ENCODE results near the gene FSD1L. TPM values are rescaled to one million over a fixed set of nuclear protein-coding genes. Genes with fewer than 3 reads are reported as not detected.

The FSD1L gene
- total and polyA plus RNA-seq, 2 of the 13 experiments (the other 11 are each of a cell fraction or from before 2014, with no cell fraction given), result 4.1 to 5.1 TPM

DNA sequence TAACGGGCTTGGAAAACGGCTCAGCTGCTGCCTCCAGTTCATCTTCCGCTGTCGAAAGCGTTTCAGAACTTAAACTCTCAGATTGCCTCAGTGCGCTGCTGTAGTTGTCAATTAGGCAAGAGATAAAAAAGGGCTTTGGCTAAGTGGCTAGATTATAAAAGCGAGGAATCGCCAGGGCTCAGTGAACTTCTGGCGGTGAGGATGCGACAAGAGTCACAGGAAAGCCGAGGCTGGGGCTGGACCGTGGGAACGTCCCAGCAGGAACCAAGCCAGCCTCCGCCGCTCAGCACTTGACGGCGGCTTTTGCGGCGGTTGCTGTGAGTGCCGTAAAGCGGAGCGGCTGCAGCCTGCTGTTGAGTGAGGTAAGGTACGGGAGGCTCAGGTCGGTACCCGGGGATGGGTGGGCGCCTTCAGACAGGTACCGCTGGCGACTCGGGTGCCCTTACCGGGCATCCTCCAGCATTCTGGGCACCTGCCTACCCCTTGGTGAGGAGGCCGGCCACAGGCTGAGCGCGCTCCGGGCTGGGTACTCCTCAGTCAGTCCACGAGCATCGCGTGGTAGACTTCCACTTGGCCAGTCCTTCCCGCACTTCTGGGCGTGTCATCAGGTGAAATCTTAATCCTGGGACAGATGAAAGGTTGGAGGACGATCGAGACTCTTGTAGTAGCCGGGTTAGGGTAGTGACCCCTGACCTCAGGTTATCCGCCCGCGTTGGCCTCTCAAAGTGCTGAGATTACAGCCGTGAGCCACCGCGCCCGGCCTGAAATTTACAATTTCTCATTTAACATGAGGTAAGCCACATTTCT is 110.2 kb downstream of the FSD1L start, which contains the start of gene FKTN (continued):
- TF ChIP-seq ZNF607 (CRISPR knock-in tag; IDR thresholded peaks at IDR 0.05; ENCODE audit: borderline replicate concordance) (0 out of 2 replicates have a peak, but pooled peaks have one; percentile 57), ZFP90 (CRISPR knock-in tag; IDR thresholded peaks at IDR 0.05; ENCODE audit: borderline replicate concordance) (peak; percentile 67), ZFP37 (CRISPR knock-in tag; IDR thresholded peaks at IDR 0.05; ENCODE audit: borderline replicate concordance) (peak; percentile 25), FOXM1 (CRISPR knock-in tag; IDR thresholded peaks at IDR 0.05) (no peak), SRSF4 (IDR thresholded peaks at IDR 0.05; ENCODE audit: low read depth, low read length, poor library complexity, severe bottlenecking) (no peak), USF2 (IDR thresholded peaks at IDR 0.05; ENCODE audit: low read depth, low read length) (no peak), USF2 (CRISPR knock-in tag; IDR thresholded peaks at IDR 0.05; ENCODE audit: borderline replicate concordance) (no peak), FOXO1 (CRISPR knock-in tag; IDR thresholded peaks at IDR 0.05) (peak; percentile 49; the same call in 1 of the 2 replicates), LBX2 (CRISPR knock-in tag; IDR thresholded peaks at IDR 0.05; ENCODE audit: borderline replicate concordance) (no peak), KDM2A (CRISPR knock-in tag; IDR thresholded peaks at IDR 0.05; ENCODE audit: borderline replicate concordance, low read depth) (peak; percentile 100), REPIN1 (CRISPR knock-in tag; IDR thresholded peaks at IDR 0.05; ENCODE audit: borderline replicate concordance, low read depth) (peak; percentile 22; the same call in 1 of the 2 replicates), TEAD2 (CRISPR knock-in tag; IDR thresholded peaks at IDR 0.05) (no peak), ZNF567 (CRISPR knock-in tag; IDR thresholded peaks at IDR 0.05; ENCODE audit: borderline replicate concordance) (no peak), ZNF326 (CRISPR knock-in tag; IDR thresholded peaks at IDR 0.05; ENCODE audit: borderline replicate concordance) (no peak), TCF7 (IDR thresholded peaks at IDR 0.05; ENCODE audit: low read depth) (no peak), PAX8 (CRISPR knock-in tag; IDR thresholded peaks at IDR 0.05; ENCODE audit: borderline replicate concordance) (no peak), IRF2 (CRISPR knock-in tag; IDR thresholded peaks at IDR 0.05) (peak; percentile 88), ZNF335 (CRISPR knock-in tag; IDR thresholded peaks at IDR 0.05) (no peak)
- TF ChIP-seq, protein P1, sequence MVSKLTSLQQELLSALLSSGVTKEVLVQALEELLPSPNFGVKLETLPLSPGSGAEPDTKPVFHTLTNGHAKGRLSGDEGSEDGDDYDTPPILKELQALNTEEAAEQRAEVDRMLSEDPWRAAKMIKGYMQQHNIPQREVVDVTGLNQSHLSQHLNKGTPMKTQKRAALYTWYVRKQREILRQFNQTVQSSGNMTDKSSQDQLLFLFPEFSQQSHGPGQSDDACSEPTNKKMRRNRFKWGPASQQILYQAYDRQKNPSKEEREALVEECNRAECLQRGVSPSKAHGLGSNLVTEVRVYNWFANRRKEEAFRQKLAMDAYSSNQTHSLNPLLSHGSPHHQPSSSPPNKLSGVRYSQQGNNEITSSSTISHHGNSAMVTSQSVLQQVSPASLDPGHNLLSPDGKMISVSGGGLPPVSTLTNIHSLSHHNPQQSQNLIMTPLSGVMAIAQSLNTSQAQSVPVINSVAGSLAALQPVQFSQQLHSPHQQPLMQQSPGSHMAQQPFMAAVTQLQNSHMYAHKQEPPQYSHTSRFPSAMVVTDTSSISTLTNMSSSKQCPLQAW (CRISPR knock-in tag; IDR thresholded peaks at IDR 0.05), result peak; percentile 82
- TF ChIP-seq, protein P2, sequence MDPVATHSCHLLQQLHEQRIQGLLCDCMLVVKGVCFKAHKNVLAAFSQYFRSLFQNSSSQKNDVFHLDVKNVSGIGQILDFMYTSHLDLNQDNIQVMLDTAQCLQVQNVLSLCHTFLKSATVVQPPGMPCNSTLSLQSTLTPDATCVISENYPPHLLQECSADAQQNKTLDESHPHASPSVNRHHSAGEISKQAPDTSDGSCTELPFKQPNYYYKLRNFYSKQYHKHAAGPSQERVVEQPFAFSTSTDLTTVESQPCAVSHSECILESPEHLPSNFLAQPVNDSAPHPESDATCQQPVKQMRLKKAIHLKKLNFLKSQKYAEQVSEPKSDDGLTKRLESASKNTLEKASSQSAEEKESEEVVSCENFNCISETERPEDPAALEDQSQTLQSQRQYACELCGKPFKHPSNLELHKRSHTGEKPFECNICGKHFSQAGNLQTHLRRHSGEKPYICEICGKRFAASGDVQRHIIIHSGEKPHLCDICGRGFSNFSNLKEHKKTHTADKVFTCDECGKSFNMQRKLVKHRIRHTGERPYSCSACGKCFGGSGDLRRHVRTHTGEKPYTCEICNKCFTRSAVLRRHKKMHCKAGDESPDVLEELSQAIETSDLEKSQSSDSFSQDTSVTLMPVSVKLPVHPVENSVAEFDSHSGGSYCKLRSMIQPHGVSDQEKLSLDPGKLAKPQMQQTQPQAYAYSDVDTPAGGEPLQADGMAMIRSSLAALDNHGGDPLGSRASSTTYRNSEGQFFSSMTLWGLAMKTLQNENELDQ (CRISPR knock-in tag; IDR thresholded peaks at IDR 0.05; ENCODE audit: borderline replicate concordance), result no peak
- TF ChIP-seq, protein P3, sequence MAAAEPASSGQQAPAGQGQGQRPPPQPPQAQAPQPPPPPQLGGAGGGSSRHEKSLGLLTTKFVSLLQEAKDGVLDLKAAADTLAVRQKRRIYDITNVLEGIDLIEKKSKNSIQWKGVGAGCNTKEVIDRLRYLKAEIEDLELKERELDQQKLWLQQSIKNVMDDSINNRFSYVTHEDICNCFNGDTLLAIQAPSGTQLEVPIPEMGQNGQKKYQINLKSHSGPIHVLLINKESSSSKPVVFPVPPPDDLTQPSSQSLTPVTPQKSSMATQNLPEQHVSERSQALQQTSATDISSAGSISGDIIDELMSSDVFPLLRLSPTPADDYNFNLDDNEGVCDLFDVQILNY (CRISPR knock-in tag; conservative IDR thresholded peaks at IDR 0.05), result no peak

All from HepG2 (cell line).